ENCODE measurements around the gene MCM7. TPM values are rescaled to one million over a fixed set of nuclear protein-coding genes. Genes with fewer than 3 reads are reported as not detected.

MCM7 gene
- total RNA-seq, 1 experiment from 2014 or later: 387 TPM

- TF ChIP-seq POLR2A (IDR thresholded peaks at IDR 0.05; ENCODE audit: borderline replicate concordance, extremely low read depth, insufficient read depth, insufficient read length): peak; percentile 92
- TF ChIP-seq YY1 (IDR thresholded peaks at IDR 0.05; ENCODE audit: extremely low read depth, insufficient replicate concordance, low read depth, low read length): peak; percentile 86
- TF ChIP-seq ELF1 (IDR thresholded peaks at IDR 0.05; ENCODE audit: borderline replicate concordance, low read depth): no peak
- peak; percentile 90 for TF ChIP-seq POLR2AphosphoS5 (IDR thresholded peaks at IDR 0.05; ENCODE audit: low read depth, low read length)
- TF ChIP-seq ZFX (IDR thresholded peaks at IDR 0.05): peak; percentile 44; the same call in 1 of the 2 replicates
- H3K27ac ChIP-seq (ENCODE audit: low read depth, low read length): peak within 1 kb of the TSS; percentile 98
- ChIA-PET POLR2A (interaction anchor here (3.0 kb wide), 1 partner anchor 26 kb away, joined by 16 read pairs; the partner anchor contains the start of genes AP4M1 and MCM7), RAD21 (ENCODE audit: low non-redundant PET in 1 of 2, low total read pairs in 2 of 2, uncharacterized antibody in 2 of 2, unreplicated experiment in 2 of 2) (no interaction called here), CTCF (interaction anchor here (1.0 kb wide), 1 partner anchor 45 kb away, joined by 3 read pairs; no protein-coding TSS in a partner anchor)
- H3K79me2 ChIP-seq (ENCODE audit: insufficient read depth, low read length): peaks cover 9% of the 10 kb centered on the region; the same call in 1 of the 2 replicates
- ATAC-seq (peak; percentile 70), DNase-seq (ENCODE audit: low read depth, low spot score) (peak; percentile 87)
- no peaks in the 10 kb centered on the region for H3K9me3 ChIP-seq (ENCODE audit: control insufficient read depth in 1 of 2, insufficient read depth in 1 of 2, low read depth in 1 of 2, low read length in 2 of 2)
- intact Hi-C loops (cut with micrococcal nuclease): no loop called here
- H2AFZ ChIP-seq (ENCODE audit: low read depth, low read length, poor library complexity, severe bottlenecking): no peak within 1 kb of the TSS
- peak within 1 kb of the TSS; percentile 78 to 87 for H3K4me3 ChIP-seq (replicated peaks in 1 of 2; ENCODE audit: low read depth in 1 of 2, low read length in 2 of 2)
- H3K4me2 ChIP-seq (ENCODE audit: low read length): peak within 1 kb of the TSS; percentile 84
- no peaks in the 10 kb centered on the region for H3K36me3 ChIP-seq (ENCODE audit: control insufficient read depth in 1 of 2, insufficient read depth in 2 of 2, low read length in 2 of 2)
- H4K20me1 ChIP-seq (ENCODE audit: insufficient read depth): no peaks in the 10 kb centered on the region
- H3K27me3 ChIP-seq (ENCODE audit: insufficient read depth, low read length): no peaks in the 10 kb centered on the region
- peak within 1 kb of the TSS; percentile 98 for H3K9ac ChIP-seq (ENCODE audit: low read length)
- no peaks in the 10 kb centered on the region for H3K9me2 ChIP-seq (ENCODE audit: insufficient read depth)
- no TSS peak for BruUV-seq (replicated peaks)
- H3K4me1 ChIP-seq (ENCODE audit: control insufficient read depth in 1 of 2, insufficient read depth in 2 of 2, low read length in 2 of 2): peaks cover 37 to 54% of the 10 kb centered on the region in 2 experiments
Observed at GRCh38 chr7:100126931-100127865, 26.0 kb upstream of the MCM7 start, which contains the start of gene MBLAC1. Gene MBLAC1, plus strand, starts transcription at chr7:100126967. Its CDS starts 429 bp downstream, at chr7:100127396.

GRCh38 chr7:100126239-100126930, 25.2 kb upstream of the MCM7 start:
- H3K4me2 ChIP-seq (ENCODE audit: low read length): peak overlapping the region; percentile 84
- no peaks in the 10 kb centered on the region for H4K20me1 ChIP-seq (ENCODE audit: insufficient read depth)
- H3K4me3 ChIP-seq (replicated peaks in 1 of 2; ENCODE audit: low read depth in 1 of 2, low read length in 2 of 2): peak overlapping the region; percentile 78 to 87
- ChIA-PET POLR2A (interaction anchor here (1.0 to 3.0 kb wide), 2 partner anchors 22 to 25 kb away, joined by 3 to 16 read pairs; partner anchors contain the start of genes AP4M1, LAMTOR4 and MCM7), RAD21 (ENCODE audit: low non-redundant PET in 1 of 2, low total read pairs in 2 of 2, uncharacterized antibody in 2 of 2, unreplicated experiment in 2 of 2) (no interaction called here), CTCF (interaction anchor here (1.0 kb wide), 1 partner anchor 44 kb away, joined by 3 read pairs; no protein-coding TSS in a partner anchor)
- peaks cover 37 to 54% of the 10 kb centered on the region in 2 experiments for H3K4me1 ChIP-seq (ENCODE audit: control insufficient read depth in 1 of 2, insufficient read depth in 2 of 2, low read length in 2 of 2)
- H3K27me3 ChIP-seq (ENCODE audit: insufficient read depth, low read length): no peaks in the 10 kb centered on the region
- intact Hi-C loops (cut with micrococcal nuclease): no loop called here
- no peak overlapping the region for H2AFZ ChIP-seq (ENCODE audit: low read depth, low read length, poor library complexity, severe bottlenecking)
- H3K9ac ChIP-seq (ENCODE audit: low read length): peak overlapping the region; percentile 98
- TF ChIP-seq RAD21 (IDR thresholded peaks at IDR 0.05; ENCODE audit: low read depth) (no peak), EZH2phosphoT487 (IDR thresholded peaks at IDR 0.05; ENCODE audit: borderline replicate concordance) (no peak), FOSL1 (IDR thresholded peaks at IDR 0.05; ENCODE audit: low read depth) (no peak), CBX3 (IDR thresholded peaks at IDR 0.05; ENCODE audit: low read depth) (no peak), JUND (IDR thresholded peaks at IDR 0.05) (no peak), REST (IDR thresholded peaks at IDR 0.05; ENCODE audit: low read depth) (no peak), ATF3 (IDR thresholded peaks at IDR 0.05) (no peak), TCF7L2 (IDR thresholded peaks at IDR 0.05; ENCODE audit: borderline replicate concordance, extremely low read depth, insufficient read depth, insufficient read length) (no peak)
- ATAC-seq: peak; percentile 35
- no peaks in the 10 kb centered on the region for H3K9me3 ChIP-seq (ENCODE audit: control insufficient read depth in 1 of 2, insufficient read depth in 1 of 2, low read depth in 1 of 2, low read length in 2 of 2)
- peaks cover 9% of the 10 kb centered on the region; the same call in 1 of the 2 replicates for H3K79me2 ChIP-seq (ENCODE audit: insufficient read depth, low read length)
- peak overlapping the region; percentile 98 for H3K27ac ChIP-seq (ENCODE audit: low read depth, low read length)
- no peak for DNase-seq (ENCODE audit: low read depth, low spot score)
- H3K36me3 ChIP-seq (ENCODE audit: control insufficient read depth in 1 of 2, insufficient read depth in 2 of 2, low read length in 2 of 2): no peaks in the 10 kb centered on the region
- H3K9me2 ChIP-seq (ENCODE audit: insufficient read depth): no peaks in the 10 kb centered on the region
- BruUV-seq (replicated peaks): TSS peak; percentile 80

Data from HCT116 (cell line).